Measurements from ENCODE around the gene SNRNP40. TPM values are rescaled to one million over a fixed set of nuclear protein-coding genes. Genes with fewer than 3 reads are reported as not detected.

Gene SNRNP40
- polyA plus RNA-seq, 3 donors = 25.6 to 56.4 (median 50.9) TPM

DNA sequence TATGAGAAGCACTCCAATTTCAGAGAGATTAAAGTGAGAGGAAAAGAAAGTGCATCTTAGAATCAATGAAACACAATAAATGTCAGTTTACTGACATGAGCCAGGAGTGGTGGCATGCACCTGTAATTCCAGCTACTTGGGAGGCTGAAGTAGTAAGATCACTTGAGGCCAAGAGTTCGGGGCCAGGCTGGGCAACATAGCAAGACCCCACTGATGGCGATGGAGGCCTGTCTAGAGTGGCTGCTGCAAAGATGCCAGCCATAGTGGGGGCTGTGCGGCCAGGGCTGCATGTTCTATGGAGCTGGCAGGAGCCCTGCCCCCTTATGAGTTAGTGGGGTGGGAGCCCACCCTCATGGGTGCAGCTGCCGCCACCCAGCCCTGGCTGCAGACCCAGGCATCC is 27.5 kb upstream of the SNRNP40 start:
- Mint-ChIP-seq H3K36me3 (peaks cover 37 to 61% of the 10 kb centered on the region in 2 donors), H3K27ac (no peak overlapping the region), H3K4me1 (no peaks in the 10 kb centered on the region), H3K9me3 (peaks cover 3 to 5% (median 3%) of the 10 kb centered on the region in 7 donors), H3K27me3 (ENCODE audit: low read depth in 3 of 3) (peaks cover 0 to 1% (median 0%) of the 10 kb centered on the region in 3 donors), H3K4me3 (no peak overlapping the region)
- no peak overlapping the region for H3K4me2 ChIP-seq (replicated peaks; ENCODE audit: extremely low read depth, low read length, poor library complexity, severe bottlenecking)
- H3K9me3 ChIP-seq (replicated peaks in 1 of 2; ENCODE audit: control insufficient read depth in 1 of 2, insufficient read depth in 1 of 2, low read length in 2 of 2) = no peaks in the 10 kb centered on the region
- intact Hi-C loops (cut with micrococcal nuclease) = no loop called here
- no peak for TF ChIP-seq CTCF (IDR thresholded peaks at IDR 0.05)
- H4K20me1 ChIP-seq (ENCODE audit: insufficient read depth, low read length) = no peaks in the 10 kb centered on the region
- no peak overlapping the region for H2AFZ ChIP-seq (ENCODE audit: insufficient read depth, low read depth, low read length, poor library complexity, severe bottlenecking)
- no peak overlapping the region for H3K27ac ChIP-seq (ENCODE audit: low read depth in 1 of 2, low read length in 2 of 2)
- 100% methylated on average over 4 of the region's 4 CpGs for WGBS (ENCODE audit: insufficient coverage)
- no peaks in the 10 kb centered on the region for H3K79me2 ChIP-seq (ENCODE audit: insufficient read depth, low read length)
- DNase-seq = no peak
- no peaks in the 10 kb centered on the region for H3K4me1 ChIP-seq (ENCODE audit: control insufficient read depth in 1 of 2, insufficient read depth in 2 of 2, low read length in 2 of 2)
- peaks cover 32 to 49% of the 10 kb centered on the region in 2 donors for H3K36me3 ChIP-seq (replicated peaks in 1 of 2; ENCODE audit: control insufficient read depth in 1 of 2, insufficient read depth in 2 of 2, low read length in 2 of 2)
- no peak overlapping the region for H3K9ac ChIP-seq (ENCODE audit: insufficient read depth, low read length, poor library complexity, severe bottlenecking)
- no peak overlapping the region for H3K4me3 ChIP-seq (replicated peaks in 1 of 3; ENCODE audit: low read depth in 2 of 3, low read length in 3 of 3)
- no peaks in the 10 kb centered on the region for H3K27me3 ChIP-seq (ENCODE audit: control insufficient read depth in 2 of 2, insufficient read depth in 2 of 2, low read length in 2 of 2)

GRCh38 chr1:31318146-31318545 is 21.6 kb upstream of the SNRNP40 start:
- H3K27ac Mint-ChIP-seq = no peak overlapping the region
- Histone ChIP-seq H3K36me3 (replicated peaks in 1 of 2; ENCODE audit: control insufficient read depth in 1 of 2, insufficient read depth in 2 of 2, low read length in 2 of 2) (peaks cover 56 to 89% of the 10 kb centered on the region in 2 donors), H3K4me2 (replicated peaks; ENCODE audit: extremely low read depth, low read length, poor library complexity, severe bottlenecking) (no peak overlapping the region), H3K27ac (ENCODE audit: low read depth in 1 of 2, low read length in 2 of 2) (no peak overlapping the region), H3K9ac (ENCODE audit: insufficient read depth, low read length, poor library complexity, severe bottlenecking) (no peak overlapping the region), H3K4me1 (ENCODE audit: control insufficient read depth in 1 of 2, insufficient read depth in 2 of 2, low read length in 2 of 2) (no peaks in the 10 kb centered on the region), H3K9me3 (replicated peaks in 1 of 2; ENCODE audit: control insufficient read depth in 1 of 2, insufficient read depth in 1 of 2, low read length in 2 of 2) (no peaks in the 10 kb centered on the region), H3K79me2 (ENCODE audit: insufficient read depth, low read length) (no peaks in the 10 kb centered on the region), H3K4me3 (replicated peaks in 1 of 3; ENCODE audit: low read depth in 2 of 3, low read length in 3 of 3) (no peak overlapping the region), H2AFZ (ENCODE audit: insufficient read depth, low read depth, low read length, poor library complexity, severe bottlenecking) (no peak overlapping the region), H4K20me1 (ENCODE audit: insufficient read depth, low read length) (no peaks in the 10 kb centered on the region), H3K27me3 (ENCODE audit: control insufficient read depth in 2 of 2, insufficient read depth in 2 of 2, low read length in 2 of 2) (no peaks in the 10 kb centered on the region)
- peaks cover 74 to 89% of the 10 kb centered on the region in 2 donors for H3K36me3 Mint-ChIP-seq
- intact Hi-C loops (cut with micrococcal nuclease) = no loop called here
- H3K9me3 Mint-ChIP-seq = peaks cover 3 to 5% (median 3%) of the 10 kb centered on the region in 7 donors
- no peak for TF ChIP-seq CTCF (IDR thresholded peaks at IDR 0.05)
- H3K27me3 Mint-ChIP-seq (ENCODE audit: low read depth in 3 of 3) = peaks cover 0 to 2% (median 0%) of the 10 kb centered on the region in 3 donors
- H3K4me1 Mint-ChIP-seq = no peaks in the 10 kb centered on the region
- no peak for DNase-seq
- no CpG with 5 or more reads among the region's 1 CpG for WGBS (ENCODE audit: insufficient coverage)
- no peak overlapping the region for H3K4me3 Mint-ChIP-seq
